ENCODE results near the gene CHCHD6.

GRCh38 chr3:126765187-126766069, 61.4 kb downstream of the CHCHD6 start:
- no peak for TF ChIP-seq CTCF (IDR thresholded peaks at IDR 0.05)
- TF ChIP-seq POLR2AphosphoS5 (IDR thresholded peaks at IDR 0.05), result no peak
